ENCODE measurements around the gene UBE4B.

DNA sequence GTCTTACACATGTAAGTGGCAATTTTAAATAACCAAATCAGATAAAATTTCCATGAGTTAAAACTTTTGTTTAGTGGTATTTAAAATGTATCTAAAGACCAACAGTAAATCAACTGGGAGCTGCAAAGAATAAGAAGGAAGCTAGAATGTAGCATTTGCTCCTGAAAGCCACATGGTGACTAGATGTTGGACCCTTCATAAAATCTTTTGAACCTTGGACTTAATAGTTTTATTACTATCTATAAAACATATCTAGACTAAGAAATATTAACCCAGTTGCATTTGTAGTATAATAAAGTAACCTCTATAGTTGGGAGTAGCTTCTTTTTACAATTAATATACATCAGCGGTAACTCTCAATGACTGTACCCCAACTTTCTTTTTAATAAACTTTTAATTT, 72.1 kb downstream of the UBE4B start:
- TF ChIP-seq CTCF (IDR thresholded peaks at IDR 0.05): no peak
- TF ChIP-seq POLR2A (IDR thresholded peaks at IDR 0.05): no peak

Data from esophagus squamous epithelium (tissue), 4 donors.